DOHH2 (cell line): ENCODE measurements around the gene FDXR.

Experiments
- EZH2phosphoT487 ChIP-seq: fragments of 200-600 bp; sonication (generic); IDR thresholded peaks from 2 replicates; pipeline ENCODE4 v1.6.1; 2017; ENCODE audit warnings: borderline replicate concordance, mild to moderate bottlenecking, antibody characterized with exemption, low read length, moderate library complexity, mixed read lengths
- TF ChIP-seq, protein P1 (sequence below): fragments of 200-600 bp; sonication (generic); IDR thresholded peaks from one replicate; pipeline ENCODE4 v1.5.1; 2014; ENCODE audit warnings: antibody characterized with exemption, mild to moderate bottlenecking, low read depth, low read length; ENCODE audit not compliant: poor library complexity, severe bottlenecking

DNA sequence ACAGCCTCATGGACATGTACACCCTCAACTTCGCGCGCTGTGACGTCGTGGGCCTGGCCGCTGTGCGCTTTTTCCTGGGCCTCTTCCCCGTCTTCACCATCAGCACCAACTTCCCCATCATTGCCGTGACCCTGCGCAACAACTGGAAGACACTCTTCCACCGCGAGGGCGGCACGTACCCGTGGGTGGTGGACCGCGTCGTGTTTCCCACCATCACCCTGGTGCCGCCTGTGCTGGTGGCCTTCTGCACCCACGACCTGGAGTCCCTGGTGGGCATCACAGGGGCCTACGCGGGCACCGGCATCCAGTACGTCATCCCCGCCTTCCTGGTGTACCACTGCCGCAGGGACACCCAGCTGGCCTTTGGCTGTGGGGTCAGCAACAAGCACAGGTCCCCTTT lies 36.6 kb downstream of the FDXR start:
- TF ChIP-seq EZH2phosphoT487, result no peak
- TF ChIP-seq, protein P1, sequence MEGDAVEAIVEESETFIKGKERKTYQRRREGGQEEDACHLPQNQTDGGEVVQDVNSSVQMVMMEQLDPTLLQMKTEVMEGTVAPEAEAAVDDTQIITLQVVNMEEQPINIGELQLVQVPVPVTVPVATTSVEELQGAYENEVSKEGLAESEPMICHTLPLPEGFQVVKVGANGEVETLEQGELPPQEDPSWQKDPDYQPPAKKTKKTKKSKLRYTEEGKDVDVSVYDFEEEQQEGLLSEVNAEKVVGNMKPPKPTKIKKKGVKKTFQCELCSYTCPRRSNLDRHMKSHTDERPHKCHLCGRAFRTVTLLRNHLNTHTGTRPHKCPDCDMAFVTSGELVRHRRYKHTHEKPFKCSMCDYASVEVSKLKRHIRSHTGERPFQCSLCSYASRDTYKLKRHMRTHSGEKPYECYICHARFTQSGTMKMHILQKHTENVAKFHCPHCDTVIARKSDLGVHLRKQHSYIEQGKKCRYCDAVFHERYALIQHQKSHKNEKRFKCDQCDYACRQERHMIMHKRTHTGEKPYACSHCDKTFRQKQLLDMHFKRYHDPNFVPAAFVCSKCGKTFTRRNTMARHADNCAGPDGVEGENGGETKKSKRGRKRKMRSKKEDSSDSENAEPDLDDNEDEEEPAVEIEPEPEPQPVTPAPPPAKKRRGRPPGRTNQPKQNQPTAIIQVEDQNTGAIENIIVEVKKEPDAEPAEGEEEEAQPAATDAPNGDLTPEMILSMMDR, result no peak
